ENCODE results near the gene TRAFD1. TPM values are rescaled to one million over a fixed set of nuclear protein-coding genes. Genes with fewer than 3 reads are reported as not detected.

TRAFD1 gene
- total and polyA plus RNA-seq, 9 of the 15 experiments (the other 6 are each of a cell fraction or from before 2014, with no cell fraction given): 41.3 to 85.5 (median 54.5) TPM

- TF ChIP-seq ZNF592 (IDR thresholded peaks at IDR 0.05) (peak; percentile 85; the same call in 1 of the 2 replicates), ZNF263 (CRISPR knock-in tag; IDR thresholded peaks at IDR 0.05; ENCODE audit: borderline replicate concordance) (peak; percentile 87), SRF (CRISPR knock-in tag; IDR thresholded peaks at IDR 0.05) (peak in 1 of 2 experiments; percentile 75; a peak in 1 of 4 replicates), ARID3A (IDR thresholded peaks at IDR 0.05; ENCODE audit: borderline replicate concordance, low read depth, low read length) (no peak), CEBPB (tag; IDR thresholded peaks at IDR 0.05) (no peak; the same call in 1 of the 2 replicates), FOXA1 (IDR thresholded peaks at IDR 0.05; ENCODE audit: borderline replicate concordance) (no peak), POLR2AphosphoS5 (IDR thresholded peaks at IDR 0.05; ENCODE audit: control insufficient read depth, insufficient read depth, low read depth, low read length) (peak; percentile 71), PRDM10 (IDR thresholded peaks at IDR 0.05; ENCODE audit: partially characterized antibody) (peak; percentile 24), ZNF165 (CRISPR knock-in tag; IDR thresholded peaks at IDR 0.05; ENCODE audit: borderline replicate concordance) (no peak), ZNF766 (CRISPR knock-in tag; conservative IDR thresholded peaks at IDR 0.05) (peak; percentile 68; the same call in 1 of the 2 replicates), EP400 (IDR thresholded peaks at IDR 0.05) (peak; percentile 58)
Measured at GRCh38 chr12:112116232-112117060, 8.9 kb upstream of the TRAFD1 start (continued).
